ENCODE measurements around the gene BIRC7. TPM values are rescaled to one million over a fixed set of nuclear protein-coding genes. Genes with fewer than 3 reads are reported as not detected.
A peak's percentile ranks its signal among the peaks of the same experiment; 100 is the strongest.

BIRC7 gene
- total RNA-seq, 1 donor from 2014 or later, result not detected

DNA sequence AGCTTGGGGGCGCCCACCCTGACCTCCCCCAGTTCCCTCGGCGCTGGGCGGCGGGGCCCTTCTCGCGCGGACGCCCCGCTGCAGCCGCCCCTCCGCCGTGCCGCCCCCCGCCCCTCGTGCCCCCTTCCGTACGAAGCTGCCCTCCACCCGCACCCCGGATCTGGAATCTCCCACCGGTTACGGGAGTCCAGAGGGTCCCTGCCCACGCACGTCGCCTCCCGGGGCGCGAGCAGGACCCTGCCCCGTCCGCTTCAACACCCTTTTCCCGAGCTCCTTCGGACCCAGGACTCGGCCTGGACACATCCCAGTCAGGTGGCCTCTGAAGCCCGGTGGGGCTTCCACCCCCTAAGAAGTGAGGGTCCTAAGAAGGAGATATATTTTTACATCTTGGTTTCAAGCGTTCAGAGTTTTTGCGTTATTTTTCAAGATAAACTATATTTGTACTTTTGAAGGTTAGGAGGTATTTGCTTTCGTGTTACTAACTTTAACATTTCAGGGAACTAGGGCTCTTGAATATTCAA is 37.4 kb downstream of the BIRC7 start:
- no peaks in the 10 kb centered on the region for H3K27me3 Mint-ChIP-seq
- no peaks in the 10 kb centered on the region for H3K9me3 Mint-ChIP-seq (ENCODE audit: low read depth)
- peak overlapping the region; percentile 84 for H3K27ac Mint-ChIP-seq
- TF ChIP-seq, protein P1, sequence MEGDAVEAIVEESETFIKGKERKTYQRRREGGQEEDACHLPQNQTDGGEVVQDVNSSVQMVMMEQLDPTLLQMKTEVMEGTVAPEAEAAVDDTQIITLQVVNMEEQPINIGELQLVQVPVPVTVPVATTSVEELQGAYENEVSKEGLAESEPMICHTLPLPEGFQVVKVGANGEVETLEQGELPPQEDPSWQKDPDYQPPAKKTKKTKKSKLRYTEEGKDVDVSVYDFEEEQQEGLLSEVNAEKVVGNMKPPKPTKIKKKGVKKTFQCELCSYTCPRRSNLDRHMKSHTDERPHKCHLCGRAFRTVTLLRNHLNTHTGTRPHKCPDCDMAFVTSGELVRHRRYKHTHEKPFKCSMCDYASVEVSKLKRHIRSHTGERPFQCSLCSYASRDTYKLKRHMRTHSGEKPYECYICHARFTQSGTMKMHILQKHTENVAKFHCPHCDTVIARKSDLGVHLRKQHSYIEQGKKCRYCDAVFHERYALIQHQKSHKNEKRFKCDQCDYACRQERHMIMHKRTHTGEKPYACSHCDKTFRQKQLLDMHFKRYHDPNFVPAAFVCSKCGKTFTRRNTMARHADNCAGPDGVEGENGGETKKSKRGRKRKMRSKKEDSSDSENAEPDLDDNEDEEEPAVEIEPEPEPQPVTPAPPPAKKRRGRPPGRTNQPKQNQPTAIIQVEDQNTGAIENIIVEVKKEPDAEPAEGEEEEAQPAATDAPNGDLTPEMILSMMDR (IDR thresholded peaks at IDR 0.05; ENCODE audit: unreplicated experiment), result no peak
- H3K36me3 Mint-ChIP-seq (ENCODE audit: insufficient read depth), result no peaks in the 10 kb centered on the region
- H3K4me1 Mint-ChIP-seq (ENCODE audit: low read depth), result peaks cover 13% of the 10 kb centered on the region
- DNase-seq (ENCODE audit: low spot score, unreplicated experiment), result no peak
- H3K4me3 Mint-ChIP-seq (ENCODE audit: low read depth), result peak overlapping the region; percentile 86

- Mint-ChIP-seq H3K9me3 (ENCODE audit: low read depth) (no peaks in the 10 kb centered on the region), H3K4me3 (ENCODE audit: low read depth) (peak overlapping the region; percentile 86), H3K27ac (peak overlapping the region; percentile 84), H3K36me3 (ENCODE audit: insufficient read depth) (no peaks in the 10 kb centered on the region), H3K27me3 (no peaks in the 10 kb centered on the region), H3K4me1 (ENCODE audit: low read depth) (peaks cover 13% of the 10 kb centered on the region)
- TF ChIP-seq, protein P1 (IDR thresholded peaks at IDR 0.05; ENCODE audit: unreplicated experiment), result no peak
- no peak for DNase-seq (ENCODE audit: low spot score, unreplicated experiment)
Observed at GRCh38 chr20:63273635-63274380, 38.1 kb downstream of the BIRC7 start.

DNA sequence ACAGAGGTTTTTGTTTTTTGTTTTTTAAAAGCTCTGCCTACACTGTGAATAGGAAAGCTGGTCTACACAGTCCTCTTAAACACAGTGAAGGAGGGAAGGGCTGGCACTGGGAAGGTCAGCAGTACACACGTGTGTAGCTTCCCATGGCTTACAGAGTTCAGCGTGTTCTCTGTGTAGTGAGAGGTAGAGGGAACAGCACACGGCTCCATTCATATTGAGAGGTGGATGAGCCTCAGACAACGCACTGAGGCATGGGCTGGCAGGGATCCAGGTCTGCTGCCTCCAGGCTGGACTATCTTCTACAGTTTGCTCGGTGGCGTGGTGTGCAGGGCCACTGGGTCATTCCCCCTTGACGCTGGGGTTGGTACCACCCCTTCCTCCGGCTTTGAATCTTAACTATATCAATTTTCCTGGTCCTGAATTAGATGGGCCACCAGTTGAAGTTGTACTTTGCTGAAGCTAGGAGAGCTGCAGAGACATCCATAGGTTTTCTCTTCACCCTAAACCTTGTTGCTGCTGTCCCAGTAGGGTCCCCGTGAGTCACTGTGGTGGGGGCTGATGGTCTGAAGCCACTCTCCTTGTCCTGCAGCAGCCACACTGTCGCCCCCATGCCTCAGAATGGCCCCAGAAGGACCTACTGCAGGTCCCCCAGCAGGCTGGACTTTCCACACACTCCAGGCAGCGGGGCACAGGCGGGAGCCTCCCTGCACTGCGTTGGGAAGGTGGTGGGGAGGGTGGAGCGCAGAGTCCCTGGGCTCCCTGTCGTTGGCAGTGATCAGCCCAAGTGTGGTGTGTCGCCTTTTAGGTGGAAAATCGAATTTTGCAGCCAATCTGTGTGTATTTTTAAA is 38.9 kb downstream of the BIRC7 start:
- H3K9me3 Mint-ChIP-seq (ENCODE audit: low read depth), result no peaks in the 10 kb centered on the region
- TF ChIP-seq, protein P1 (IDR thresholded peaks at IDR 0.05; ENCODE audit: unreplicated experiment), result no peak
- peak overlapping the region; percentile 52 for H3K4me3 Mint-ChIP-seq (ENCODE audit: low read depth)
- peaks cover 1% of the 10 kb centered on the region for H3K36me3 Mint-ChIP-seq (ENCODE audit: insufficient read depth)
- H3K27me3 Mint-ChIP-seq, result no peaks in the 10 kb centered on the region
- H3K27ac Mint-ChIP-seq, result no peak overlapping the region
- no peak for DNase-seq (ENCODE audit: low spot score, unreplicated experiment)
- H3K4me1 Mint-ChIP-seq (ENCODE audit: low read depth), result peaks cover 13% of the 10 kb centered on the region

GRCh38 chr20:63275825-63276224 is 40.1 kb downstream of the BIRC7 start:
- Mint-ChIP-seq H3K9me3 (ENCODE audit: low read depth) (no peaks in the 10 kb centered on the region), H3K4me1 (ENCODE audit: low read depth) (peaks cover 13% of the 10 kb centered on the region), H3K27ac (no peak overlapping the region), H3K27me3 (no peaks in the 10 kb centered on the region), H3K36me3 (ENCODE audit: insufficient read depth) (peaks cover 1% of the 10 kb centered on the region), H3K4me3 (ENCODE audit: low read depth) (no peak overlapping the region)
- no peak for DNase-seq (ENCODE audit: low spot score, unreplicated experiment)
- TF ChIP-seq, protein P1 (IDR thresholded peaks at IDR 0.05; ENCODE audit: unreplicated experiment), result no peak

GRCh38 chr20:63276956-63277355 is 41.3 kb downstream of the BIRC7 start:
- Mint-ChIP-seq H3K9me3 (ENCODE audit: low read depth) (no peaks in the 10 kb centered on the region), H3K27me3 (no peaks in the 10 kb centered on the region), H3K27ac (no peak overlapping the region), H3K4me3 (ENCODE audit: low read depth) (no peak overlapping the region), H3K36me3 (ENCODE audit: insufficient read depth) (peaks cover 1% of the 10 kb centered on the region), H3K4me1 (ENCODE audit: low read depth) (peaks cover 8% of the 10 kb centered on the region)
- DNase-seq (ENCODE audit: low spot score, unreplicated experiment), result no peak
- TF ChIP-seq, protein P1 (IDR thresholded peaks at IDR 0.05; ENCODE audit: unreplicated experiment), result no peak
